ENCODE measurements around the gene ROM1.

Gene ROM1

GRCh38 chr11:62607714-62608113 lies 5.3 kb upstream of the ROM1 start:
- TF ChIP-seq, protein P1, sequence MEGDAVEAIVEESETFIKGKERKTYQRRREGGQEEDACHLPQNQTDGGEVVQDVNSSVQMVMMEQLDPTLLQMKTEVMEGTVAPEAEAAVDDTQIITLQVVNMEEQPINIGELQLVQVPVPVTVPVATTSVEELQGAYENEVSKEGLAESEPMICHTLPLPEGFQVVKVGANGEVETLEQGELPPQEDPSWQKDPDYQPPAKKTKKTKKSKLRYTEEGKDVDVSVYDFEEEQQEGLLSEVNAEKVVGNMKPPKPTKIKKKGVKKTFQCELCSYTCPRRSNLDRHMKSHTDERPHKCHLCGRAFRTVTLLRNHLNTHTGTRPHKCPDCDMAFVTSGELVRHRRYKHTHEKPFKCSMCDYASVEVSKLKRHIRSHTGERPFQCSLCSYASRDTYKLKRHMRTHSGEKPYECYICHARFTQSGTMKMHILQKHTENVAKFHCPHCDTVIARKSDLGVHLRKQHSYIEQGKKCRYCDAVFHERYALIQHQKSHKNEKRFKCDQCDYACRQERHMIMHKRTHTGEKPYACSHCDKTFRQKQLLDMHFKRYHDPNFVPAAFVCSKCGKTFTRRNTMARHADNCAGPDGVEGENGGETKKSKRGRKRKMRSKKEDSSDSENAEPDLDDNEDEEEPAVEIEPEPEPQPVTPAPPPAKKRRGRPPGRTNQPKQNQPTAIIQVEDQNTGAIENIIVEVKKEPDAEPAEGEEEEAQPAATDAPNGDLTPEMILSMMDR (IDR thresholded peaks at IDR 0.05; ENCODE audit: borderline replicate concordance, extremely low read depth, low read length, poor library complexity, severe bottlenecking), result no peak
- no peak for TF ChIP-seq EZH2 (IDR thresholded peaks at IDR 0.05; ENCODE audit: borderline replicate concordance, low read depth, low read length, severe bottlenecking)
- Histone ChIP-seq H3K9me3 (ENCODE audit: insufficient read depth, low read length, severe bottlenecking) (no peaks in the 10 kb centered on the region), H4K20me1 (ENCODE audit: insufficient read depth, low read length) (no peaks in the 10 kb centered on the region), H3K36me3 (ENCODE audit: insufficient read depth, low read length) (peaks cover 40% of the 10 kb centered on the region), H3K79me2 (ENCODE audit: insufficient read depth, low read length) (peaks cover 12% of the 10 kb centered on the region), H3K4me2 (ENCODE audit: insufficient read depth, low read length) (no peak overlapping the region), H3K27ac (ENCODE audit: low read length) (no peak overlapping the region), H3K27me3 (ENCODE audit: insufficient read depth, low read length, poor library complexity) (no peaks in the 10 kb centered on the region), H2AFZ (ENCODE audit: low read depth, low read length) (no peak overlapping the region), H3K4me1 (ENCODE audit: insufficient read depth, low read length) (peaks cover 18% of the 10 kb centered on the region), H3K9ac (ENCODE audit: low read depth, low read length) (no peak overlapping the region), H3K4me3 (ENCODE audit: low read depth in 1 of 2, low read length in 2 of 2) (no peak overlapping the region)
- no peak for ATAC-seq (ENCODE audit: insufficient read depth, low read depth)
- no peak for DNase-seq

- DNase-seq (no peak), ATAC-seq (ENCODE audit: insufficient read depth, low read depth) (no peak)
- Histone ChIP-seq H3K27me3 (ENCODE audit: insufficient read depth, low read length, poor library complexity) (no peaks in the 10 kb centered on the region), H3K9ac (ENCODE audit: low read depth, low read length) (no peak overlapping the region), H2AFZ (ENCODE audit: low read depth, low read length) (no peak overlapping the region), H3K36me3 (ENCODE audit: insufficient read depth, low read length) (peaks cover 38% of the 10 kb centered on the region), H3K4me3 (ENCODE audit: low read depth in 1 of 2, low read length in 2 of 2) (no peak overlapping the region), H3K4me2 (ENCODE audit: insufficient read depth, low read length) (no peak overlapping the region), H3K4me1 (ENCODE audit: insufficient read depth, low read length) (peaks cover 21% of the 10 kb centered on the region), H3K27ac (ENCODE audit: low read length) (no peak overlapping the region), H3K79me2 (ENCODE audit: insufficient read depth, low read length) (peaks cover 12% of the 10 kb centered on the region), H3K9me3 (ENCODE audit: insufficient read depth, low read length, severe bottlenecking) (no peaks in the 10 kb centered on the region), H4K20me1 (ENCODE audit: insufficient read depth, low read length) (no peaks in the 10 kb centered on the region)
- TF ChIP-seq, protein P1 (IDR thresholded peaks at IDR 0.05; ENCODE audit: borderline replicate concordance, extremely low read depth, low read length, poor library complexity, severe bottlenecking), result no peak
- no peak for TF ChIP-seq EZH2 (IDR thresholded peaks at IDR 0.05; ENCODE audit: borderline replicate concordance, low read depth, low read length, severe bottlenecking)
Measured at GRCh38 chr11:62608776-62609175, 4.3 kb upstream of the ROM1 start.

DNA sequence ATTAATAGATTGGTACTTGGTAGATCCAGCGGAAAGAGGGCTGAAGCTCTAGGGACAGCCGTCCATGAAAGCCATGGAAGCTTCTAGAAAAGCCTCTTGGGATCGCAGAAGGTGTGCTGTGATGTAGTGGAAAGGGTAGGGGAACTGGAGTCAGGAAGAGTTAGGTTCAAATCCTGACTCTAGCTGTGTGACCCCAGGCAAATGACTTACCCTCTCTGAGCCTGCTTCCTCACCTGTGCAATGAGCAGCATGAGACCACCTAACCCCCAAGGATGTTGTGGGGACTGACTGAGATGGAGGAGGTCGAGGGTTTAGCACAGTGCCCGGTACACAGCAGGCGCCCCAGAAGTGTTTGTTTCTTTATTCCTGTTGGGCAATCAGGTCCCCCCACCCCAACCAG lies 2.7 kb upstream of the ROM1 start:
- Histone ChIP-seq H3K79me2 (ENCODE audit: insufficient read depth, low read length) (peaks cover 12% of the 10 kb centered on the region), H3K27me3 (ENCODE audit: insufficient read depth, low read length, poor library complexity) (no peaks in the 10 kb centered on the region), H3K4me2 (ENCODE audit: insufficient read depth, low read length) (no peak overlapping the region), H3K9me3 (ENCODE audit: insufficient read depth, low read length, severe bottlenecking) (no peaks in the 10 kb centered on the region), H3K4me1 (ENCODE audit: insufficient read depth, low read length) (peaks cover 21% of the 10 kb centered on the region), H2AFZ (ENCODE audit: low read depth, low read length) (no peak overlapping the region), H3K9ac (ENCODE audit: low read depth, low read length) (no peak overlapping the region), H3K27ac (ENCODE audit: low read length) (no peak overlapping the region), H3K4me3 (ENCODE audit: low read depth in 1 of 2, low read length in 2 of 2) (no peak overlapping the region), H4K20me1 (ENCODE audit: insufficient read depth, low read length) (no peaks in the 10 kb centered on the region), H3K36me3 (ENCODE audit: insufficient read depth, low read length) (peaks cover 36% of the 10 kb centered on the region)
- no peak for DNase-seq
- no peak for ATAC-seq (ENCODE audit: insufficient read depth, low read depth)
- TF ChIP-seq, protein P1 (IDR thresholded peaks at IDR 0.05; ENCODE audit: borderline replicate concordance, extremely low read depth, low read length, poor library complexity, severe bottlenecking), result no peak
- no peak for TF ChIP-seq EZH2 (IDR thresholded peaks at IDR 0.05; ENCODE audit: borderline replicate concordance, low read depth, low read length, severe bottlenecking)

Measured in DND-41 (cell line).